ENCODE results near the gene CBARP. TPM values are rescaled to one million over a fixed set of nuclear protein-coding genes. Genes with fewer than 3 reads are reported as not detected.

CBARP gene
- total and polyA plus RNA-seq, 9 of the 15 experiments (the other 6 are each of a cell fraction or from before 2014, with no cell fraction given) = 0.03 to 8.9 (median 1.2) TPM; not detected in 1

GRCh38 chr19:1213391-1214286 is 24.2 kb downstream of the CBARP start (continued):
- TF ChIP-seq, protein P1, sequence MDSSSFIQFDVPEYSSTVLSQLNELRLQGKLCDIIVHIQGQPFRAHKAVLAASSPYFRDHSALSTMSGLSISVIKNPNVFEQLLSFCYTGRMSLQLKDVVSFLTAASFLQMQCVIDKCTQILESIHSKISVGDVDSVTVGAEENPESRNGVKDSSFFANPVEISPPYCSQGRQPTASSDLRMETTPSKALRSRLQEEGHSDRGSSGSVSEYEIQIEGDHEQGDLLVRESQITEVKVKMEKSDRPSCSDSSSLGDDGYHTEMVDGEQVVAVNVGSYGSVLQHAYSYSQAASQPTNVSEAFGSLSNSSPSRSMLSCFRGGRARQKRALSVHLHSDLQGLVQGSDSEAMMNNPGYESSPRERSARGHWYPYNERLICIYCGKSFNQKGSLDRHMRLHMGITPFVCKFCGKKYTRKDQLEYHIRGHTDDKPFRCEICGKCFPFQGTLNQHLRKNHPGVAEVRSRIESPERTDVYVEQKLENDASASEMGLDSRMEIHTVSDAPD (CRISPR knock-in tag; IDR thresholded peaks at IDR 0.05) = no peak
- TF ChIP-seq MGA (IDR thresholded peaks at IDR 0.05) = no peak
- TF ChIP-seq, protein P2, sequence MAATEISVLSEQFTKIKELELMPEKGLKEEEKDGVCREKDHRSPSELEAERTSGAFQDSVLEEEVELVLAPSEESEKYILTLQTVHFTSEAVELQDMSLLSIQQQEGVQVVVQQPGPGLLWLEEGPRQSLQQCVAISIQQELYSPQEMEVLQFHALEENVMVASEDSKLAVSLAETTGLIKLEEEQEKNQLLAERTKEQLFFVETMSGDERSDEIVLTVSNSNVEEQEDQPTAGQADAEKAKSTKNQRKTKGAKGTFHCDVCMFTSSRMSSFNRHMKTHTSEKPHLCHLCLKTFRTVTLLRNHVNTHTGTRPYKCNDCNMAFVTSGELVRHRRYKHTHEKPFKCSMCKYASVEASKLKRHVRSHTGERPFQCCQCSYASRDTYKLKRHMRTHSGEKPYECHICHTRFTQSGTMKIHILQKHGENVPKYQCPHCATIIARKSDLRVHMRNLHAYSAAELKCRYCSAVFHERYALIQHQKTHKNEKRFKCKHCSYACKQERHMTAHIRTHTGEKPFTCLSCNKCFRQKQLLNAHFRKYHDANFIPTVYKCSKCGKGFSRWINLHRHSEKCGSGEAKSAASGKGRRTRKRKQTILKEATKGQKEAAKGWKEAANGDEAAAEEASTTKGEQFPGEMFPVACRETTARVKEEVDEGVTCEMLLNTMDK (IDR thresholded peaks at IDR 0.05; ENCODE audit: borderline replicate concordance, insufficient read depth, low read depth, low read length, poor library complexity, severe bottlenecking) = no peak
- no peak for TF ChIP-seq NBN (IDR thresholded peaks at IDR 0.05; ENCODE audit: low read depth)
- no peak for TF ChIP-seq HDAC1 (IDR thresholded peaks at IDR 0.05)
- TF ChIP-seq GABPB2 (CRISPR knock-in tag; conservative IDR thresholded peaks at IDR 0.05) = no peak
- no peak for TF ChIP-seq KLF1 (tag; IDR thresholded peaks at IDR 0.05)
- TF ChIP-seq STAT5A (IDR thresholded peaks at IDR 0.05; ENCODE audit: borderline replicate concordance, low read length) = no peak
- TF ChIP-seq MTA1 (IDR thresholded peaks at IDR 0.05; ENCODE audit: borderline replicate concordance) = no peak
- no peak for TF ChIP-seq ZNF124 (CRISPR knock-in tag; IDR thresholded peaks at IDR 0.05)
- no peak for TF ChIP-seq CHCHD3 (CRISPR knock-in tag; IDR thresholded peaks at IDR 0.05)
- TF ChIP-seq ZNF133 (CRISPR knock-in tag; IDR thresholded peaks at IDR 0.05) = no peak
- TF ChIP-seq ZEB2 (IDR thresholded peaks at IDR 0.05) = no peak

All from K562 (cell line).